Measurements from ENCODE around the gene HS6ST3. TPM values are rescaled to one million over a fixed set of nuclear protein-coding genes. Genes with fewer than 3 reads are reported as not detected.

Gene HS6ST3
- total RNA-seq, 1 experiment from 2014 or later, result not detected

- no peaks in the 10 kb centered on the region for H3K9me3 ChIP-seq
- H3K27me3 ChIP-seq (replicated peaks; ENCODE audit: control insufficient read depth, insufficient read depth, low read length), result no peaks in the 10 kb centered on the region
- no peak for DNase-seq
- ChIA-PET CTCF (interaction anchor here (0.9 kb wide), 1 partner anchor 683 kb away, joined by 3 read pairs; no protein-coding TSS in a partner anchor), POLR2A (no interaction called here)
- no peak overlapping the region for H3K27ac Mint-ChIP-seq (ENCODE audit: unreplicated experiment)
- peaks cover 4% of the 10 kb centered on the region for H3K27me3 Mint-ChIP-seq (ENCODE audit: insufficient read depth, unreplicated experiment)
- H3K4me1 Mint-ChIP-seq (ENCODE audit: low read depth, unreplicated experiment), result no peaks in the 10 kb centered on the region
- H3K36me3 Mint-ChIP-seq (ENCODE audit: insufficient read depth, unreplicated experiment), result no peaks in the 10 kb centered on the region
- intact Hi-C loops (cut with micrococcal nuclease; ENCODE audit: unreplicated experiment), result no loop called here
- H3K4me1 ChIP-seq, result no peaks in the 10 kb centered on the region
- H3K4me3 ChIP-seq (ENCODE audit: low read depth, low read length), result no peak overlapping the region
- TF ChIP-seq CTCF (IDR thresholded peaks at IDR 0.05; ENCODE audit: insufficient read depth in 1 of 2, low read depth in 1 of 2, low read length in 1 of 2, severe bottlenecking in 1 of 2, unreplicated experiment in 1 of 2), result no peak
- no TSS peak for BruUV-seq (replicated peaks)
- H3K36me3 ChIP-seq (ENCODE audit: control insufficient read depth, insufficient read depth, low read length), result no peaks in the 10 kb centered on the region
- no peaks in the 10 kb centered on the region for H3K9me3 Mint-ChIP-seq (ENCODE audit: unreplicated experiment)
- no peak overlapping the region for H3K4me3 Mint-ChIP-seq (ENCODE audit: unreplicated experiment)
Measured at GRCh38 chr13:96824140-96824539, 734.2 kb downstream of the HS6ST3 start.

DNA sequence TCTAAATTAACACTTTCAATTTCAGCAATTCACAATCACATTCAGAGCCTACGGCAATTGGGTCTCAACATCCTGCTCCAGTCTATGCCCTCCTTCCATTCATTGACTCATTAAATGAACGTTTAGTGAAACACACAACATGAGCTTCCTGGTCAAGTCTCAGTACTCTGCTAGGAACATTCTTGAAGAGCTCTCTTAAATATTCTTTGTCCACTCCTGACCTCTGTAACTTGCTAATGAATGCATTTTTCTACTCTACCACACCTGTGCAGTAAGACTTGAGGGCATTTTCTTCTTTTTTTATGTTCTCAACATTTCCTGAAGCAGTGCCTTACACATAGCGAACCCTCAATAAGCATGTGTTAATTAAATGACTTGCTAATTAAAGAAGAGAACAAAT, 735.7 kb downstream of the HS6ST3 start:
- Mint-ChIP-seq H3K27ac (ENCODE audit: unreplicated experiment) (no peak overlapping the region), H3K27me3 (ENCODE audit: insufficient read depth, unreplicated experiment) (peaks cover 4% of the 10 kb centered on the region), H3K4me3 (ENCODE audit: unreplicated experiment) (no peak overlapping the region), H3K9me3 (ENCODE audit: unreplicated experiment) (no peaks in the 10 kb centered on the region), H3K4me1 (ENCODE audit: low read depth, unreplicated experiment) (no peaks in the 10 kb centered on the region), H3K36me3 (ENCODE audit: insufficient read depth, unreplicated experiment) (no peaks in the 10 kb centered on the region)
- no peaks in the 10 kb centered on the region for H3K9me3 ChIP-seq
- H3K4me1 ChIP-seq, result no peaks in the 10 kb centered on the region
- no peaks in the 10 kb centered on the region for H3K27me3 ChIP-seq (replicated peaks; ENCODE audit: control insufficient read depth, insufficient read depth, low read length)
- DNase-seq, result no peak
- BruUV-seq (replicated peaks), result no TSS peak
- H3K4me3 ChIP-seq (ENCODE audit: low read depth, low read length), result no peak overlapping the region
- H3K36me3 ChIP-seq (ENCODE audit: control insufficient read depth, insufficient read depth, low read length), result no peaks in the 10 kb centered on the region
- no peak for TF ChIP-seq CTCF (IDR thresholded peaks at IDR 0.05; ENCODE audit: insufficient read depth in 1 of 2, low read depth in 1 of 2, low read length in 1 of 2, severe bottlenecking in 1 of 2, unreplicated experiment in 1 of 2)
- intact Hi-C loops (cut with micrococcal nuclease; ENCODE audit: unreplicated experiment), result no loop called here
- ChIA-PET CTCF (no interaction called here), POLR2A (no interaction called here)

DNA sequence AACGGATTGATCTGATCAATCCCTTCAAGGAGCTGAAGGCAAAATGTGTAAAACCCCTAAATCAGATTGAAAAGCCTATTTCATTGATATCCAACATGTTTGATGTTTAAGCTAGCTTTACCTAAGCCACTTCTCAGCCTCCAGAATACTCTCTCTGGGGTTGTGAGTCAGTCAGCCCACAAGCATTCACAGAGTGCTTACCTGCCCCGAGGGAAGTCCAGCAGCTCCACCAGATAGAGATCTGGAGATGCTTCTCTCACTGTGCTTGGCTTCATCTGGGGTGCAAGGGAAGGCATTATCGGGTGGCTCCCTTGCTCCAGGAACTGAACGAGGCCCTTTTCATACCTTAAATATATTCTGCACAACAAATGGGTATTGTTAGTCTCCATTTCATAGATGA, 744.7 kb downstream of the HS6ST3 start:
- BruUV-seq (replicated peaks), result no TSS peak
- Histone ChIP-seq H3K4me3 (ENCODE audit: low read depth, low read length) (no peak overlapping the region), H3K27me3 (replicated peaks; ENCODE audit: control insufficient read depth, insufficient read depth, low read length) (peaks cover 2% of the 10 kb centered on the region; the same call in 1 of the 2 replicates), H3K36me3 (ENCODE audit: control insufficient read depth, insufficient read depth, low read length) (no peaks in the 10 kb centered on the region), H3K4me1 (no peaks in the 10 kb centered on the region), H3K9me3 (no peaks in the 10 kb centered on the region)
- no peak for DNase-seq
- ChIA-PET POLR2A (no interaction called here), CTCF (no interaction called here)
- peaks cover 10% of the 10 kb centered on the region for H3K27me3 Mint-ChIP-seq (ENCODE audit: insufficient read depth, unreplicated experiment)
- intact Hi-C loops (cut with micrococcal nuclease; ENCODE audit: unreplicated experiment), result no loop called here
- no peaks in the 10 kb centered on the region for H3K4me1 Mint-ChIP-seq (ENCODE audit: low read depth, unreplicated experiment)
- no peaks in the 10 kb centered on the region for H3K9me3 Mint-ChIP-seq (ENCODE audit: unreplicated experiment)
- H3K27ac Mint-ChIP-seq (ENCODE audit: unreplicated experiment), result no peak overlapping the region
- TF ChIP-seq CTCF (IDR thresholded peaks at IDR 0.05; ENCODE audit: insufficient read depth in 1 of 2, low read depth in 1 of 2, low read length in 1 of 2, severe bottlenecking in 1 of 2, unreplicated experiment in 1 of 2), result no peak
- H3K36me3 Mint-ChIP-seq (ENCODE audit: insufficient read depth, unreplicated experiment), result no peaks in the 10 kb centered on the region
- no peak overlapping the region for H3K4me3 Mint-ChIP-seq (ENCODE audit: unreplicated experiment)
